ENCODE results near the gene ALS2. TPM values are rescaled to one million over a fixed set of nuclear protein-coding genes. Genes with fewer than 3 reads are reported as not detected.

Gene ALS2
- total and polyA plus RNA-seq, 4 donors = 8.2 to 35.3 (median 15.0) TPM

- 84% methylated on average over 5 of the region's 5 CpGs for WGBS
- no peaks in the 10 kb centered on the region for H3K9me3 ChIP-seq (ENCODE audit: control insufficient read depth in 4 of 4, low read length in 3 of 4)
- no peak for TF ChIP-seq FOXA2 (IDR thresholded peaks at IDR 0.05)
- no peak for TF ChIP-seq HNF4A (conservative IDR thresholded peaks at IDR 0.05)
- TF ChIP-seq HNF4G (IDR thresholded peaks at IDR 0.05) = no peak
- TF ChIP-seq CTCF (IDR thresholded peaks at IDR 0.05; ENCODE audit: low read depth, low read length, missing input control) = no peak
- TF ChIP-seq NR2F2 (IDR thresholded peaks at IDR 0.05) = no peak
- no peak for TF ChIP-seq GABPA (IDR thresholded peaks at IDR 0.05 in 1 of 2, conservative IDR thresholded peaks at IDR 0.05 in 1 of 2)
- TF ChIP-seq EGR1 (IDR thresholded peaks at IDR 0.05; ENCODE audit: low read depth in 2 of 2) = no peak
- no peak for TF ChIP-seq ATF3 (IDR thresholded peaks at IDR 0.05)
- TF ChIP-seq RXRA (IDR thresholded peaks at IDR 0.05) = no peak
- no peak for TF ChIP-seq MAX (IDR thresholded peaks at IDR 0.05)
- TF ChIP-seq JUND (IDR thresholded peaks at IDR 0.05) = no peak
- no peak for TF ChIP-seq RAD21 (IDR thresholded peaks at IDR 0.05)
- no peak for TF ChIP-seq SP1 (IDR thresholded peaks at IDR 0.05)
- no peak for TF ChIP-seq YY1 (IDR thresholded peaks at IDR 0.05)
- TF ChIP-seq TAF1 (conservative IDR thresholded peaks at IDR 0.05) = no peak
- TF ChIP-seq FOXA1 (IDR thresholded peaks at IDR 0.05) = no peak
- no peak for TF ChIP-seq ZBTB33 (IDR thresholded peaks at IDR 0.05)
- no peaks in the 10 kb centered on the region for H3K4me1 ChIP-seq (ENCODE audit: control insufficient read depth in 4 of 4, insufficient read depth in 4 of 4, low read length in 3 of 4)
- no peaks in the 10 kb centered on the region for H3K36me3 ChIP-seq (ENCODE audit: control insufficient read depth in 4 of 4, insufficient read depth in 3 of 4, low read depth in 1 of 4, low read length in 3 of 4)
- no peak overlapping the region for H3K4me3 ChIP-seq (ENCODE audit: low read depth in 1 of 3, low read length in 3 of 3)
- no peak overlapping the region for H3K9ac ChIP-seq (ENCODE audit: low read depth in 1 of 2, low read length in 2 of 2)
- DNase-seq (ENCODE audit: low spot score) = no peak
- H3K27me3 ChIP-seq (ENCODE audit: control insufficient read depth in 4 of 4, insufficient read depth in 4 of 4, low read length in 3 of 4) = no peaks in the 10 kb centered on the region
- no peak overlapping the region for H3K27ac ChIP-seq (ENCODE audit: low read depth in 1 of 2, low read length in 2 of 2)
Observed at GRCh38 chr2:201821080-201821479, 40.3 kb upstream of the ALS2 start.

- WGBS = 85% methylated on average over 4 of the region's 4 CpGs
- no peak for TF ChIP-seq YY1 (IDR thresholded peaks at IDR 0.05)
- TF ChIP-seq MAX (IDR thresholded peaks at IDR 0.05) = no peak
- TF ChIP-seq RXRA (IDR thresholded peaks at IDR 0.05) = no peak
- TF ChIP-seq NR2F2 (IDR thresholded peaks at IDR 0.05) = no peak
- TF ChIP-seq ATF3 (IDR thresholded peaks at IDR 0.05) = no peak
- no peak for TF ChIP-seq FOXA2 (IDR thresholded peaks at IDR 0.05)
- no peak for TF ChIP-seq CTCF (IDR thresholded peaks at IDR 0.05; ENCODE audit: low read depth, low read length, missing input control)
- Histone ChIP-seq H3K4me3 (ENCODE audit: low read depth in 1 of 3, low read length in 3 of 3) (no peak overlapping the region), H3K27ac (ENCODE audit: low read depth in 1 of 2, low read length in 2 of 2) (no peak overlapping the region), H3K36me3 (ENCODE audit: control insufficient read depth in 4 of 4, insufficient read depth in 3 of 4, low read depth in 1 of 4, low read length in 3 of 4) (no peaks in the 10 kb centered on the region), H3K9ac (ENCODE audit: low read depth in 1 of 2, low read length in 2 of 2) (no peak overlapping the region), H3K27me3 (ENCODE audit: control insufficient read depth in 4 of 4, insufficient read depth in 4 of 4, low read length in 3 of 4) (no peaks in the 10 kb centered on the region), H3K4me1 (ENCODE audit: control insufficient read depth in 4 of 4, insufficient read depth in 4 of 4, low read length in 3 of 4) (no peaks in the 10 kb centered on the region), H3K9me3 (ENCODE audit: control insufficient read depth in 4 of 4, low read length in 3 of 4) (no peaks in the 10 kb centered on the region)
- DNase-seq (ENCODE audit: low spot score) = no peak
Observed at GRCh38 chr2:201820383-201821007, 39.8 kb upstream of the ALS2 start.
